ENCODE measurements around the gene STH.

The STH gene

DNA sequence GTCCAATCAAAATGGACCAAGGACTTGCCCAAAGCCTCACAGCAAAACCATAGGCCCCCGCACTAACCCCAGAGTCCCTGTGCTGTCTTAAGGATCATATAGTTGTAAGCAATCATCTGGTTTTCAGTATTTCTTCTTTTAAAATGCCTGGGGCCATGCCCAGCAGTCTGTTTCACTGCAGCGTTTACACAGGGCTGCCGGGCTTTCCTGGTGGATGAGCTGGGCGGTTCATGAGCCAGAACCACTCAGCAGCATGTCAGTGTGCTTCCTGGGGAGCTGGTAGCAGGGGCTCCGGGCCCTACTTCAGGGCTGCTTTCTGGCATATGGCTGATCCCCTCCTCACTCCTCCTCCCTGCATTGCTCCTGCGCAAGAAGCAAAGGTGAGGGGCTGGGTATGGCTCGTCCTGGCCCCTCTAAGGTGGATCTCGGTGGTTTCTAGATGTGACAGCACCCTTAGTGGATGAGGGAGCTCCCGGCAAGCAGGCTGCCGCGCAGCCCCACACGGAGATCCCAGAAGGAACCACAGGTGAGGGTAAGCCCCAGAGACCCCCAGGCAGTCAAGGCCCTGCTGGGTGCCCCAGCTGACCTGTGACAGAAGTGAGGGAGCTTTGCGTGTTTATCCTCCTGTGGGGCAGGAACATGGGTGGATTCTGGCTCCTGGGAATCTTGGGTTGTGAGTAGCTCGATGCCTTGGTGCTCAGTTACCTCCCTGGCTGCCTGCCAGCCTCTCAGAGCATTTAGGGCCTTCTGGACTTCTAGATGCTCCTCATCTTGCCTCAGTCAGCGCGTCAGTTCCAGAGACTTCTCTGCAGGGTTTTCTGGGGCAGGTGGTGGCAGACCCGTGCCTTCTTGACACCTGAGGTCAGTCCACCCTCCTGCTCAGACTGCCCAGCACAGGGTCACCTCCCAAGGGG is 24.8 kb upstream of the STH start:
- H3K4me1 ChIP-seq, result no peaks in the 10 kb centered on the region
- H3K27me3 ChIP-seq (ENCODE audit: control insufficient read depth, insufficient read depth, low read length), result no peaks in the 10 kb centered on the region
- no peak overlapping the region for H3K4me3 ChIP-seq (ENCODE audit: low read depth, low read length)
- H3K9ac ChIP-seq, result no peak overlapping the region
- no peak overlapping the region for H3K27ac ChIP-seq
- H3K79me2 ChIP-seq, result peaks cover 2% of the 10 kb centered on the region
- H2AFZ ChIP-seq, result no peak overlapping the region
- H3K4me2 ChIP-seq (ENCODE audit: low read length), result no peak overlapping the region
- no peaks in the 10 kb centered on the region for H3K9me3 ChIP-seq (ENCODE audit: control insufficient read depth, low read length)
- TF ChIP-seq, protein P1, sequence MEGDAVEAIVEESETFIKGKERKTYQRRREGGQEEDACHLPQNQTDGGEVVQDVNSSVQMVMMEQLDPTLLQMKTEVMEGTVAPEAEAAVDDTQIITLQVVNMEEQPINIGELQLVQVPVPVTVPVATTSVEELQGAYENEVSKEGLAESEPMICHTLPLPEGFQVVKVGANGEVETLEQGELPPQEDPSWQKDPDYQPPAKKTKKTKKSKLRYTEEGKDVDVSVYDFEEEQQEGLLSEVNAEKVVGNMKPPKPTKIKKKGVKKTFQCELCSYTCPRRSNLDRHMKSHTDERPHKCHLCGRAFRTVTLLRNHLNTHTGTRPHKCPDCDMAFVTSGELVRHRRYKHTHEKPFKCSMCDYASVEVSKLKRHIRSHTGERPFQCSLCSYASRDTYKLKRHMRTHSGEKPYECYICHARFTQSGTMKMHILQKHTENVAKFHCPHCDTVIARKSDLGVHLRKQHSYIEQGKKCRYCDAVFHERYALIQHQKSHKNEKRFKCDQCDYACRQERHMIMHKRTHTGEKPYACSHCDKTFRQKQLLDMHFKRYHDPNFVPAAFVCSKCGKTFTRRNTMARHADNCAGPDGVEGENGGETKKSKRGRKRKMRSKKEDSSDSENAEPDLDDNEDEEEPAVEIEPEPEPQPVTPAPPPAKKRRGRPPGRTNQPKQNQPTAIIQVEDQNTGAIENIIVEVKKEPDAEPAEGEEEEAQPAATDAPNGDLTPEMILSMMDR (IDR thresholded peaks at IDR 0.05), result no peak
- no peaks in the 10 kb centered on the region for H3K36me3 ChIP-seq (ENCODE audit: control insufficient read depth, insufficient read depth, low read length)

DNA sequence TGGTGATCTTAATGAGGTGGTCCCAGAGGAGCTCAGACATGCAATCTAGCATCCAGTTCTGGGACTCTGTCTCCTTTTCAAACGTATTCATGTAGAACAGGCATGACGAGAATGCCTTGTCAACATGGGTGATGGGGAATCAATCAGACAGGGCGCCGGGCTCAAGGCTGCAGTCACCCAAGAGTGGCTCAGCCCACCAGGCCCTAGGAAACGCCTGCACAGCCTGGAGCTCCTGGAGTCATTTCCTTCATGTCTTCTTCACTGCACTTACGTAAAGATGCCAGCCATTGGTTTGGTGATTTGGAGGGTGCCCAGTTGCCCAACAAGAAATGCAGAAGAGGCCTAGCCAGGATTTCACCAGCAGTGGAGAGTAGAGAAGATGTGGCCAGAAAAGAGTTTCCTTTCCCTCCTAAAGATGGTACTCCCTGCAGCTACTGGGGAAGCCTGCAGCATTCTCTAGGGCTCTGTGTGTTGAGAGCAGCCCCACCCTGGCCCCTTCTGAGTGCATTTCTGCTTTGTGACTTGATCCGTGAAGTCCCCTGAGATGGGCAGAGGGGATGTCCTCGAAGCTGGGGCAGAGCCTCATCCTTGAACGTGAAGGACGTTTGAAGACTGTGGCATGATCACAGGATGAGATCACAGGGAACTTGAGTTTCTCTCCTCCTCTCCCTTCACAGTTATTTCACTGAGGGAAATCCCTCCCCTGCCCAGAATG is 24.0 kb upstream of the STH start:
- Histone ChIP-seq H3K4me1 (no peaks in the 10 kb centered on the region), H3K4me2 (ENCODE audit: low read length) (no peak overlapping the region), H2AFZ (no peak overlapping the region), H3K9me3 (ENCODE audit: control insufficient read depth, low read length) (no peaks in the 10 kb centered on the region), H3K79me2 (peaks cover 2% of the 10 kb centered on the region), H3K36me3 (ENCODE audit: control insufficient read depth, insufficient read depth, low read length) (no peaks in the 10 kb centered on the region), H3K27ac (no peak overlapping the region), H3K9ac (no peak overlapping the region), H3K27me3 (ENCODE audit: control insufficient read depth, insufficient read depth, low read length) (no peaks in the 10 kb centered on the region), H3K4me3 (ENCODE audit: low read depth, low read length) (no peak overlapping the region)
- TF ChIP-seq, protein P1 (IDR thresholded peaks at IDR 0.05), result no peak

DNA sequence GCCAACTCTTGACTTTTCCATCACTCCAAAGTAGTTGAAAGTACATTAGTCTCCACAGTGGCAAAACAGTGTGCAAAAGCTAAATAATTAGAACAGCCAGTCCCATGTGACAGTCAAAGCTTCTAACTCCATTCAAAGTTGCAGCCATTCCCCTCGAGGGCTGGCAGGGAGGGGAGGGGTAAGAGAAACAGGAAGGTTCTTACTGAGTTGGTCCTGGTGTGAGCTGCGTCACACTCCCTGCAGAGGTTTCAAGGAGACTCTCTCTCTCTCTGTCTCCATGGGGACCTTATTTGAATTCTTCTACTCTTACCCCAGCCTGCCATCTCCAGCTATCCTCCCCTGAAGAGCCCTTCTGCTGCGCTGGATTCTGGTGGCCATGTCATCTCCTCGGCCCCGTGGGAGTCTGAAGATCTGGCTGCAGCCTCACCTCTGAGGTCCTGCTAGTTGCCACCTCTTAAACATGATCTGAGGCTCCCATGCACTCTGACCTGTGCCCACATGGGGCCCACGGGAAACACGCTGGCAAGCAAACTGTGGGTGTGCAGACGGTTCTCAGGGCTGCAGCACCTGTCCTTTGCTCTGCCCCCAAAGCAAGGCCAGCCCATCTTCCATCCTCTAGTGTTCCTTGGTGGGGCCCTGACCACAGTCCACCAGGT is 23.3 kb upstream of the STH start:
- Histone ChIP-seq H3K27ac (no peak overlapping the region), H3K4me2 (ENCODE audit: low read length) (no peak overlapping the region), H2AFZ (no peak overlapping the region), H3K9ac (no peak overlapping the region), H3K4me3 (ENCODE audit: low read depth, low read length) (no peak overlapping the region), H3K9me3 (ENCODE audit: control insufficient read depth, low read length) (no peaks in the 10 kb centered on the region), H3K27me3 (ENCODE audit: control insufficient read depth, insufficient read depth, low read length) (no peaks in the 10 kb centered on the region), H3K36me3 (ENCODE audit: control insufficient read depth, insufficient read depth, low read length) (no peaks in the 10 kb centered on the region), H3K79me2 (peaks cover under 1% of the 10 kb centered on the region), H3K4me1 (no peaks in the 10 kb centered on the region)
- TF ChIP-seq, protein P1 (IDR thresholded peaks at IDR 0.05), result no peak

DNA sequence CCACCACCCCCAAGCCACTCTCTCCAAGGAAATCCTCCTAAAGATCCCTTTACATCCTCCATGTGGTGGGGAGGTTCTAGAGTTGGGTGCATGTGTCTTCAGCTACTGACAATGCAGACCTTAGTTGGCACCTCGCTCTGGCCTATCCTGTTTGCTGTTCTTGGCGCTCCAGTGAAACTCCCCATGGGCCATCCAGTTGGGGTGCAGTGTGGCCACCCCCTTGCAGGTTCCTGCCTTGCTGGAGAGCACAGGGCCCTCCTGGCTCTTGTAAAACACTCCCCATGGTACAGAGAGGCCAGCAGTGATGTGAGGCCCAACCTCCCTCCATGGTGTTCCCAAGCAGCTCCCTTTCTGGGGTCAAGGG is 22.7 kb upstream of the STH start:
- Histone ChIP-seq H3K9ac (no peak overlapping the region), H3K4me2 (ENCODE audit: low read length) (no peak overlapping the region), H3K27me3 (ENCODE audit: control insufficient read depth, insufficient read depth, low read length) (no peaks in the 10 kb centered on the region), H3K27ac (no peak overlapping the region), H3K36me3 (ENCODE audit: control insufficient read depth, insufficient read depth, low read length) (no peaks in the 10 kb centered on the region), H3K79me2 (no peaks in the 10 kb centered on the region), H3K9me3 (ENCODE audit: control insufficient read depth, low read length) (no peaks in the 10 kb centered on the region), H3K4me3 (ENCODE audit: low read depth, low read length) (no peak overlapping the region), H3K4me1 (no peaks in the 10 kb centered on the region), H2AFZ (no peak overlapping the region)
- TF ChIP-seq, protein P1 (IDR thresholded peaks at IDR 0.05), result no peak
